HL-60 (cell line): ENCODE measurements around the gene ZFAND3.

Experiments
- DNase-seq, 2 experiments: peaks; one replicate each; pipeline ENCODE4 v3.0.0-alpha.2; 2010 to 2020; ENCODE audit warnings: low read depth in 1 of 2, low spot score in 1 of 2
- H3K27ac ChIP-seq: fragments of 250-450 bp; sonication (Bioruptor Pico); replicated peaks from 2 replicates; pipeline ENCODE4 v1.5.1; 2020; ENCODE audit warnings: mild to moderate bottlenecking, moderate library complexity
- H3K27me3 ChIP-seq: fragments of 250-450 bp; sonication (Bioruptor Pico); 2 replicates; pipeline ENCODE4 v1.5.1; 2021; ENCODE audit warnings: mild to moderate bottlenecking, moderate library complexity; ENCODE audit not compliant: insufficient read depth, poor library complexity, severe bottlenecking
- H3K4me3 ChIP-seq: replicated peaks from 2 replicates; pipeline ENCODE4 v1.5.1; 2011; ENCODE audit warnings: mild to moderate bottlenecking, control low read depth, low read length; ENCODE audit not compliant: insufficient read depth
- GABPA ChIP-seq: IDR thresholded peaks from 2 replicates; pipeline ENCODE4 v1.6.1; 2012; ENCODE audit warnings: low read depth
- POLR2AphosphoS5 ChIP-seq: IDR thresholded peaks from 2 replicates; pipeline ENCODE4 v1.6.1; 2012; ENCODE audit warnings: low read depth
- SPI1 ChIP-seq: IDR thresholded peaks from 2 replicates; pipeline ENCODE4 v1.6.1; 2012; ENCODE audit warnings: low read depth, mild to moderate bottlenecking, borderline replicate concordance
- TF ChIP-seq, protein P1 (sequence below): IDR thresholded peaks from 2 replicates; pipeline ENCODE4 v1.6.1; 2012; ENCODE audit warnings: low read depth; ENCODE audit not compliant: insufficient replicate concordance
- TF ChIP-seq, protein P2 (sequence below): IDR thresholded peaks from one replicate; pipeline ENCODE4 v1.5.1; 2011; ENCODE audit warnings: low read length, control low read depth, inconsistent platforms; ENCODE audit not compliant: insufficient read depth

Gene ZFAND3

DNA sequence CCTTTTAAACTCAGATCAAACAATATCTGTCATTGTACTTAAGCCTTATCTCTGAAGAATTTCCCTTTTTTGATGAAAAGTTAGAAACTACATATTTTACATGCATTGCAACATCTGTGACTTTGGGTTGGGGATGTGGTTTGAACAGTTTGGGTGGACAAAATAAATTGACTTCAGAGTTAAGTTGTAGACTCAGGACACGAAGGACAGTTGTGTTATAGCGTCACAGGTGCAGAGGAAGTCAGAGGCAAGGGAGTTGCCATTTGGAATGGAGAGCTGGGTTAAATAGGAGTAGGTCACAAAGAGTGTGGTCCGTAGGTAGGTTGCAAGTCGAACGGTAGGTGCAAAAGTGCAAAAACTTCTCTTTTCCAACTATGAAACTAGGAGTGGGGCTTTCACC is 46.0 kb downstream of the ZFAND3 start:
- peak; percentile 57; the same call in 1 of the 2 replicates for TF ChIP-seq SPI1
- TF ChIP-seq, protein P1, sequence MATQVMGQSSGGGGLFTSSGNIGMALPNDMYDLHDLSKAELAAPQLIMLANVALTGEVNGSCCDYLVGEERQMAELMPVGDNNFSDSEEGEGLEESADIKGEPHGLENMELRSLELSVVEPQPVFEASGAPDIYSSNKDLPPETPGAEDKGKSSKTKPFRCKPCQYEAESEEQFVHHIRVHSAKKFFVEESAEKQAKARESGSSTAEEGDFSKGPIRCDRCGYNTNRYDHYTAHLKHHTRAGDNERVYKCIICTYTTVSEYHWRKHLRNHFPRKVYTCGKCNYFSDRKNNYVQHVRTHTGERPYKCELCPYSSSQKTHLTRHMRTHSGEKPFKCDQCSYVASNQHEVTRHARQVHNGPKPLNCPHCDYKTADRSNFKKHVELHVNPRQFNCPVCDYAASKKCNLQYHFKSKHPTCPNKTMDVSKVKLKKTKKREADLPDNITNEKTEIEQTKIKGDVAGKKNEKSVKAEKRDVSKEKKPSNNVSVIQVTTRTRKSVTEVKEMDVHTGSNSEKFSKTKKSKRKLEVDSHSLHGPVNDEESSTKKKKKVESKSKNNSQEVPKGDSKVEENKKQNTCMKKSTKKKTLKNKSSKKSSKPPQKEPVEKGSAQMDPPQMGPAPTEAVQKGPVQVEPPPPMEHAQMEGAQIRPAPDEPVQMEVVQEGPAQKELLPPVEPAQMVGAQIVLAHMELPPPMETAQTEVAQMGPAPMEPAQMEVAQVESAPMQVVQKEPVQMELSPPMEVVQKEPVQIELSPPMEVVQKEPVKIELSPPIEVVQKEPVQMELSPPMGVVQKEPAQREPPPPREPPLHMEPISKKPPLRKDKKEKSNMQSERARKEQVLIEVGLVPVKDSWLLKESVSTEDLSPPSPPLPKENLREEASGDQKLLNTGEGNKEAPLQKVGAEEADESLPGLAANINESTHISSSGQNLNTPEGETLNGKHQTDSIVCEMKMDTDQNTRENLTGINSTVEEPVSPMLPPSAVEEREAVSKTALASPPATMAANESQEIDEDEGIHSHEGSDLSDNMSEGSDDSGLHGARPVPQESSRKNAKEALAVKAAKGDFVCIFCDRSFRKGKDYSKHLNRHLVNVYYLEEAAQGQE = no peak
- H3K27ac ChIP-seq = peak overlapping the region; percentile 22
- no peaks in the 10 kb centered on the region for H3K27me3 ChIP-seq
- peak in 1 of 2 experiments; percentile 72 for DNase-seq
- H3K4me3 ChIP-seq = no peak overlapping the region

DNA sequence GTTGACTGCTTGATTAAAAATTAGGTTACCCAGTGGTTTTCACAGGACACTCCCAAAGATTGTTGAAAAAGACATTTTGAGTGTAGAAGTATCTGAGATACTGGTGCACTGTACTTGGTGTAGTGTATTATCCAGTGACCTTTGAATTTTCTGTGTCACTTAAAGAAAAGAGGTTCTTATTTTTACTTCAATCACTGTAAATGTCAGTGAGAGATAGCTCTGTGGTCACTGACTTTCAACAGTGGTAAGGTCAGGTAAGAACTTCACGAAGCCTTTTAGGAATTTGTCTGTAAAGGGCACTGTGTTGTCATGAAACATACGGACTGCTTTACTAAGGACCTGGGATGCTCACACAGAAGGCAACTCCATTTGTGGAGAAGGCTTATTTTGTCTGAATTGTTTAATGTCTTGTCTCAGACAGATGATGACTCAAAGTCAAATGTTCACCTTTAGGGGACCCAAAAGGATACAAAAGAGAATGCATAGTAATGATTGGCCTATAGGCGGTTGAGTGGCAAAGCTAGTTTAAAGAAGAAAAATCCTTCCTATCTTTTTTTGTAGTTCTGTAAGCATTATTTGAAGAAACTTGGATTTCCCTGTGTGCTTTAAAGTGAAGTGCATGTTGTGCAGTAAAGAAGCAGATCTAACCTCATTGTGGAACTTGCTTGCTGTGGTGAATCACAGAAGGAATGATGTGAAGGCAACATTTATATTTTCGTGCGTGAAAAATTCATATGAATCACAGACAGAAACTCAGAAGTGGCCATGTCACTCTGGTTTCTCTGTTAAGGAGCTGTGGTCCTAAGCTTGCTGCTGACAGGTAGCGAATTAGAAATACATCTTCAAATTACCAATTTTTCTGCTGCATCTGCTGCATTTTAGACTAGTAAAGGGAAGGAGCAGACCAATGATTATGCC is 47.3 kb downstream of the ZFAND3 start:
- Histone ChIP-seq H3K27me3 (no peaks in the 10 kb centered on the region), H3K4me3 (no peak overlapping the region), H3K27ac (no peak overlapping the region)
- no peak for DNase-seq
- TF ChIP-seq, protein P1 = no peak
- TF ChIP-seq POLR2AphosphoS5 = no peak
- no peak for TF ChIP-seq GABPA
- TF ChIP-seq SPI1 = no peak
- TF ChIP-seq, protein P2, sequence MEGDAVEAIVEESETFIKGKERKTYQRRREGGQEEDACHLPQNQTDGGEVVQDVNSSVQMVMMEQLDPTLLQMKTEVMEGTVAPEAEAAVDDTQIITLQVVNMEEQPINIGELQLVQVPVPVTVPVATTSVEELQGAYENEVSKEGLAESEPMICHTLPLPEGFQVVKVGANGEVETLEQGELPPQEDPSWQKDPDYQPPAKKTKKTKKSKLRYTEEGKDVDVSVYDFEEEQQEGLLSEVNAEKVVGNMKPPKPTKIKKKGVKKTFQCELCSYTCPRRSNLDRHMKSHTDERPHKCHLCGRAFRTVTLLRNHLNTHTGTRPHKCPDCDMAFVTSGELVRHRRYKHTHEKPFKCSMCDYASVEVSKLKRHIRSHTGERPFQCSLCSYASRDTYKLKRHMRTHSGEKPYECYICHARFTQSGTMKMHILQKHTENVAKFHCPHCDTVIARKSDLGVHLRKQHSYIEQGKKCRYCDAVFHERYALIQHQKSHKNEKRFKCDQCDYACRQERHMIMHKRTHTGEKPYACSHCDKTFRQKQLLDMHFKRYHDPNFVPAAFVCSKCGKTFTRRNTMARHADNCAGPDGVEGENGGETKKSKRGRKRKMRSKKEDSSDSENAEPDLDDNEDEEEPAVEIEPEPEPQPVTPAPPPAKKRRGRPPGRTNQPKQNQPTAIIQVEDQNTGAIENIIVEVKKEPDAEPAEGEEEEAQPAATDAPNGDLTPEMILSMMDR = no peak

DNA sequence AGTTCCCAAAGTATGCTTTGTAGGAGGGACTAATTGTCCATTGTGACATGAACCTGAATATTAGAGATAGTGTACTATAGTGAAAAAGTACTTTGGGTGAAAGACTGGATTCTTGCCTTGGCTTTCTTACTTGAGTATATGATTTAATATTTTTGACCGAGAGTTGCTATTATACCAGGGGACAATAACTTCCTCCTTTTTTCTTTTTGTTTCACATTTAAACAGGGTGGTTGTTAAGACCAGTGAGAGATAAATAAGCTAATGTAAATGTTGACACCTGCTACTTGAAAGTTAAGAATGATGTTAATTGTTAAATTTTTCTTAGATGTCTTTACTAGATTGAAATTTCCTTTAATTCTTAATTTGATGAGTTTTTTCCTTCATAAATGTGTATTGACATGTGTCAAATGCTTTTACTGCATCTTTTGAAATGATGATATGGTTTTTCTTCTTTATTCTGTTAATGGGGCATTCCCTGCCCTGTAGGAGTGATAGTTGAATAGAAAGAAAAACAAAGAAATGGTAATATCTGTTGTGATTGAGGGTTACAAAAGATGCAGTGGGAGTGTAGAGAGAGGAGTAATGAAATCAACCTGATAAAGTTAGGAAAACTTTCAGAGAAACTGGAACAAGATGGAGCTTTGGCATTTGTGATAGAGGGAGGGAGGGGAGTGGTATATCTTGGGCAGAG is 48.4 kb downstream of the ZFAND3 start:
- no peaks in the 10 kb centered on the region for H3K27me3 ChIP-seq
- H3K27ac ChIP-seq = no peak overlapping the region
- H3K4me3 ChIP-seq = no peak overlapping the region
- DNase-seq = no peak
- TF ChIP-seq SPI1 (no peak), GABPA (no peak), POLR2AphosphoS5 (no peak)
- TF ChIP-seq, protein P2 = no peak
- TF ChIP-seq, protein P1 = no peak
